GM12864 (cell line): ENCODE results near the gene STPG1.

Experiments
- DNase-seq: peaks from one replicate; pipeline ENCODE4 v3.0.0-alpha.2; 2011; ENCODE audit warnings: low read depth
- H3K4me3 ChIP-seq: 2 replicates; pipeline ENCODE4 v1.5.1; 2011; ENCODE audit warnings: mild to moderate bottlenecking, low read depth, low read length, control low read depth
- CTCF ChIP-seq: IDR thresholded peaks from 2 replicates; pipeline ENCODE4 v1.5.1; 2011; ENCODE audit warnings: low read depth, mild to moderate bottlenecking, moderate library complexity, low read length, control low read depth, inconsistent platforms; ENCODE audit errors: missing control alignments

The STPG1 gene

GRCh38 chr1:24426744-24427544 lies 13.4 kb upstream of the STPG1 start:
- no peak for DNase-seq
- no peak overlapping the region for H3K4me3 ChIP-seq
- TF ChIP-seq CTCF: no peak

GRCh38 chr1:24425922-24426321 lies 12.3 kb upstream of the STPG1 start:
- TF ChIP-seq CTCF: no peak
- no peak for DNase-seq

GRCh38 chr1:24425441-24425840 lies 11.9 kb upstream of the STPG1 start:
- no peak for TF ChIP-seq CTCF
- no peak overlapping the region for H3K4me3 ChIP-seq
- DNase-seq: no peak

More at GRCh38 chr1:24425922-24426321, 12.3 kb upstream of the STPG1 start:
- H3K4me3 ChIP-seq: no peak overlapping the region

- no peak overlapping the region for H3K4me3 ChIP-seq
- TF ChIP-seq CTCF: no peak
- DNase-seq: no peak
Measured at GRCh38 chr1:24424990-24425389, 11.4 kb upstream of the STPG1 start.

GRCh38 chr1:24424207-24424606 lies 10.6 kb upstream of the STPG1 start:
- H3K4me3 ChIP-seq: no peak overlapping the region
- no peak for DNase-seq
- no peak for TF ChIP-seq CTCF

GRCh38 chr1:24421502-24421901 lies 7.9 kb upstream of the STPG1 start:
- TF ChIP-seq CTCF: peak; percentile 15

GRCh38 chr1:24420547-24420946 lies 7.0 kb upstream of the STPG1 start:
- no peak for DNase-seq
- no peak overlapping the region for H3K4me3 ChIP-seq
- TF ChIP-seq CTCF: no peak

More at GRCh38 chr1:24421502-24421901, 7.9 kb upstream of the STPG1 start:
- DNase-seq: no peak
- no peak overlapping the region for H3K4me3 ChIP-seq
